Fibroblast of skin of back (primary cell): Measurements from ENCODE around the gene NUDT14.

Source experiments
- DNase-seq: peaks from one replicate; pipeline ENCODE4 v3.0.0-alpha.2; 2013

NUDT14 gene

DNA sequence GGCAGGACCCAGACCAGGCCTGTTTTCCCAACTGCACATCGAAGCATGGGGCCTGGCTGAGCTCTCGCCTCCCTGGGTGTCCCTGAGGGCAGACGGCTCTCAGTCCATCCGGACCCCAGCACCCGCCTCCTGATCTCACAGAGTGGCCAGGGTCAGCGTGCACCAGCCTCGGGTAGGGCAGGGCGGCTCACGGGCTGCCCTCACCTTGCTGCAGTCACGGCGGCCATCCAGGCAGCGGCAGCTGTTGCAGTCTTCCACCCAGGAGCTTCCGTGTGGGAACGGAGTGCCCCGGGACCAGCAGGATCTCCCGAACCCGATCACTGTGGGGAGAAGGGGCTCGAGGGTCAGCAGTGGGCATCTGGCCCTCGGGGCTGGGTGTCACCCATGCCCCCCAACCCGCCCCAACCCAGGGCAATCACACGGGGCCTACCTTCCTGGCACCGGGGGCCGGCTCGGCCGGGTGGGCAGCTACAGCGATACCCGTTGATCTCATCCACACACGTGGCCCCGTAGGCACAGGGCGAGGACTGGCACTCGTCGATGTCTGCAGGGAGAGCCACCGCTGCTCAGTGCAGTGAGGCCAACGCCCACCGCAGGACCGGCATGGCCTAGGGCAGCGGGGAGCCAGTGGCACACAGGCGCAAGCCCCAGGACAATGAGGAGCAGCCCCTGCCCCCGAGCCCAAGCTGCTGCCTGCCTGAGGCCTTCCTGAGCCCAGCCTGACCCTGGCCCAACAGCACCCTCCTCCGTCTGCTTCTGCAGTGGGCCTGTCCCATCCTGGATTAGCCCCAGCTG lies 34.7 kb downstream of the NUDT14 start:
- no peak for DNase-seq

DNA sequence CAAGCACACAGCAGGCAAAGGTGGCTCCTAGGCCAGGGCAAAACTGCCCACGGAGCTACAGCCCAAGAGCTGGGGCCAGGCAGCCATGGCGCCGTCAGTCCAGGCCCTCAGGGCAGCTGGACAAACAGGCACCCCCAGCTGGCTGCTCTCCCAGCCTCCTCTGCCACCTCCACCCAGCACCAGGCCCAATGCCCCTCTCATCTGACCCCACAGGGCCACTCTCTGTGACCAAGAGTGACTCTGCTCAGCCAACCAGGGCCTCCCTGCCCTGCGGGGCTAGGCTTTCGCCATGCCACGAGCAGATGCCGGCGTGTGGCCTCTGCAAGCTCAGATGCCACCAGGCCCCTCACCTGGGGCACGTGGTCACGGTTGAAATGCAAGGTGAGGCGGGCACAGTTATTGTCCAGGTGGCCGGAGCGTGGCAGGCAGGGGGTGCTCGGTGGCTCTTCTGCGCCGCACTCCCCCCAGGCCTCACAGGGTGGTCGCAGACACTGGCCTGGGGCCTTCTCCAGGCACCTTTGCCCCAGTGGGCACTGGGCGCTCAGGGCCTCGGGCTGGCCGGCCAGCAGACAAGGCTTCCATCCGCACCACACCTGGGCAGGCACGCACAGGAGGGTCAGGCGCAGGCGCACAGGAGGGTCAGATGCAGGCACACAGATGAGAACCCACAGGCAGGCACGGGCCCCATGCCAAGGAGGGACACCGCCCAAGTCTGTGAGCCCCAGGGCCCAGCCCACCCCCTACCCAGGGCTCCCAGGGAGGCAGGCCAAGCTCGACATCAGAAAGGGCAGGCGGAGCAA lies 35.5 kb downstream of the NUDT14 start:
- no peak for DNase-seq

DNA sequence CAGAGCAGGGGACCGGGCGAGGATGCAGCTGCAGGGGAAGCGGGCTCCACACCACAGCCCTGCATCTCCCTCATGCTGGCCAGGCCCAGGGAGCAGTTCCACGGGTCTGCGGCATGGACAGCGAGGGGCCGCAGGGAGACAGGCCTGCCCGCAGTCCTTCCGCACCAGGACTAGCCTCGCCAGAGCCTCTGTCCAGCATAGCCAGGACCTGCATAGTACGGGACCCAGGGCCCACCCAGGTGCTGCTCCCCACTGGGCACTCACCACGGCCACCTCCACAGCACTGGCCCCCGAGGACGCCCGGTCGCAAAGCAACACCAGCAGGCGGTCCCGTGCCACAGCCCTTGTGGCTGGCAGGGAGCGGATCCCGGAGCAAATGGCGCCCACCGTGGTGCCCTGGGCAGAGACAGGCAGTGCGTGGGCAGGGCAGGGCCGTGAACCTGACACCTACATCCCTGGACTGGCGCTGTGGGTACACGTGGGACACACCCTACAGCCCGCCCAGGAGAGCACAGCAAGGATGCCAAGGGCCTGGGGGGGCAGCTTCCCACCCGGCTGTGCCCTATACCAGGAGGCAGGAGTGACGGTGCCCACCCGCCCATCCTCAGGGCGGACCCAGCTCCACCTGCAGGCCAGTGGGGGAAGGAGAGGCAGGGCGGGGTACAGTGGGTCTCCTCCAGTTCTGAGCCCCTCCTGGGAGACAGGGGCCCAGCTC lies 36.3 kb downstream of the NUDT14 start:
- DNase-seq: no peak

DNA sequence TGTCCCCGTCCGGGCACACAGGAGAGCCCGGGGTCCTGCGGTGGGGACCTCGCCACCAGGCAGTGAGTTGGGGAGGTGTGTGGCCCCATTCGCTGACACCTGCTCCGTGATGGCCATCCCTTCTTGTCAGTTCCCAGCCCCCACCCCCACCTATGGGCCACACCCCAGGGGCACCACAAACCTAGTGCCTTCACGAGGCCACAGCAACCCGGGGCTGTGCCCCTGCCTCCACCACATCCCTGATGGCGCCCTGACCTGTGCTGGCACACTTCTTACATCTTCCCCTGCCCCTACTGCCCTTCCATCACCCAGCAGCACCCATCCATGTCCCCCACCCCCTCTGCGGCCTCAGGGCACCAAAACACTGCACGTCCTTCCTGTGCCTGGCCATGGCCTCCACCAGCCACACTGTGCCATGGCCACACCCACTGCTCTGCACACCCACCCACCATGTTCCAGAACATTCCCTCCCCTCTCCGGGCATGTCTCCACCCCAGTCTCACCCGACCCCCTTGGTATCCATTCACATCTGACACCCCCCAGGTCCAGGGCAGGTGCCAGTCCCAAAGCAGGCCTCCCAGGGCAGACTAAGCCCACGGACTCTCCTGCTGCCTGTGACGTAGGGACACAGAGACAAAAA lies 37.0 kb downstream of the NUDT14 start:
- no peak for DNase-seq

DNA sequence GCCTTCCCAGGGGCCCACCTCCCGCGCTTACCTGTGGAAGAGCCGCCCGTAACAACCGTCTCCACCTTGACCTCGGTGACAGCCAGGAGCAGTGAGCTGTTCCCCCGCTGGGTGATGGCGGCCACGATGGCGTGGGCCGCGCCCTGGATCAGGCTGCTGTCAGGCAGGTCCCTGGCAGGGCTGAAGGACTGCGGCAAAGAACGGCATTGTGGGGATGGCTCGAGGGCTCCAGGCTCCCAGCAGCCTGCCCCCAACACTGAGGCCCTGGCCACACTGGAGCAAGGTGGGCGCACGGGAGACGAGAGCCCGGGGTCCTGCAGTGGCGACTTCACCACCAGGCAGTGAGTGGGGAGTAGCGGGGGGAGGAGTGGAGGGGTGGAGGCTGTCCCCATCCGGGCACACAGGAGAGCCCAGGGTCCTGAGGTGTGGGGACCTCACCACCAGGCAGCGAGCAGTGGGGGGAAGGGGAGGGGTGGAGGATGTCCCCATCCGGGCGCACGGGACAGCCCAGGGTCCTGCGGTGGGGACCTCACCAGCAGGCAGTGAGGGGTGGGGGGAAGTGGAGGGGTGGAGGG lies 37.6 kb downstream of the NUDT14 start:
- no peak for DNase-seq

DNA sequence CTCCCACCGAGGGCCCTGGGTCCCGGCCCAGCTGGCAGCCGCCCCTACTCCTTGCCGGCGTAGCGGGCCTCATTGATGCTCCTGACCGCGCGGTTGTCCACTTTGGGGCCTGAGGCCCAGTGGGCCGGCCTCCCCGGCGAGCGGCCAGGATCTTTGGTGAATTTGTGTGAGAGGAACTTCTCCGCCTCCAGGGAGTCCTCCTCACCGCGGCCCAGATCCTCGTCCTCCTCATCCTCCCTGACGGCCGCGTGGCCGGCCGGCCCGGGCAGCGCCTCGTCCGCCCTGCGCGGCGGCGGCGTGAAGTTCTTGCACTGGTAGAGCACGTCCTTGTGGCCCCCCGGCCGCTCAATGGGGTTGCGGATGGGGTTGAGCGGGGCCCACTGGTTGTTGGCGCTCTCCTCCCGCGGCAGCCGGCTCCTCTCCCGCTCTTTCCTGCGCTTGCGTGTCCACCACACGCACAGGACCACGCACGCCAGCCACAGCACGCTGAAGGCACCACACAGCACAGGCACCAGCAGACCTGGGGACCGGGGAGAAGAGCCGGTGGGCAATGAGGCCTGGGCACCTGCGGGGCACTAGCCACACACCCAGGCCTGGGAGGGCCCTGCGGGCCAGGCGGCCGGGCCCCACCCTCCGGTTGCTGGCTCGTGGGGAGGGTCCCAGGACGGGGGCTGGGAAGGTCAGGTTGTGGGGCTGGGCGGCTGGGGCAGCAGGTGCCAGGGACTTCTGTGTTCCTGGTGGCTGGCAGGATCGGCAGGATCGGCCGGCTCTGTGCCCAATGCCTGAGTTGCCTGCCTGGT lies 38.3 kb downstream of the NUDT14 start:
- no peak for DNase-seq

DNA sequence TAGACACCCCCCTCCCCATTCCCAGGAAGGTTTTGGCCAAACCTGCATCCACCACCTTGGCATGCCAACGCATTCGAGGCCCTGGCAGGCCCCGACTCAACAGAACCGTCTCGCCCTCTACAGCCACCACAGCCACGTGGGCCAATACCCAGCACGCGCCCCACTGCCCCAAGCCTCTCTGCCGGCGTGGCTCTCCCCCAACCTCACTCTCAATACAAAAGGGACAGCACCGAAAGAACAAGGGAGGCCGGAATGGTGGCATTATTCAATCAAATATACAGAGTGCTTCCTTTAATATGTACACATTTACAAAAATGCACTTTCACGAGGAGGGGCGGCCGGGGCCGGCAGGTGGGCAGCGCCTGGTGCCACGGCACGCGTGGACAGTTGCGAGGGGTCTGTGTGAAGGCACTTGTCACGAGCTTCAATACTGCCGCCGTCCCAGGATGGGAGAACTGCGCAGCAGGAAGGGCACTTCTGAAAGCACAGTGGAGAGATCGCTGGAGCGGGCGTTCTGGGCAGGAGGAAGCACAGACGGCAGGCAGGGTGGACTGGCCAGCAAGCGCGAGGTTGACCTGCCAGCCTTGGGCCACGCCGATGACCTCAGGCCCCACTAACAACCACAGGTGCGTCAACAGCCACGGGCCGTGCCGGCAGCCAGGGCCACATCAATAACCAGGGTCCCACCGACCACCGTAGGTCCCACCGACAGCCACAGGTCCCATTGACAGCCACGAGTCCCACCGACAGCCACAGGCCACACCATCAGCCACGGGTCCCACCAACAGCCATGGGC lies 39.4 kb downstream of the NUDT14 start:
- no peak for DNase-seq

DNA sequence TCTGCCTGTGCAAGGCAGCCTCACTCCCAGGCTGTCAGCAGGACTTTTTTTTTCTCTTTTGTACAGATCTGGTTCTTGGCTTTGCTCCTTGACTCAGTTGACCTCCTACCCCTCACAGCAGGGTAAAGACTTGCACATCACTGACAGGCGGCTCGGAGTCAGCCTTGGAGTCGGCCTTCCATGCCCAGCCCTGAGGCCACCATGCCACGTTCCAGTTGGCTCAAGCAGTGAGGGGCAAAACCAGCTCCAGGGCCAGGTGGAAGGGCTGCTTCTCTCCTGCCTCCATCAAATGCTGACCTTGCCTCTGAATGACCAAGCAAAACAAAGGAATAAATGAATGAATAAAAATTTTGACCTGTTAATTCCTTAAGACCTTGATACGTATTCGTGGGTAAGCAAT lies 40.1 kb downstream of the NUDT14 start:
- DNase-seq: no peak

DNA sequence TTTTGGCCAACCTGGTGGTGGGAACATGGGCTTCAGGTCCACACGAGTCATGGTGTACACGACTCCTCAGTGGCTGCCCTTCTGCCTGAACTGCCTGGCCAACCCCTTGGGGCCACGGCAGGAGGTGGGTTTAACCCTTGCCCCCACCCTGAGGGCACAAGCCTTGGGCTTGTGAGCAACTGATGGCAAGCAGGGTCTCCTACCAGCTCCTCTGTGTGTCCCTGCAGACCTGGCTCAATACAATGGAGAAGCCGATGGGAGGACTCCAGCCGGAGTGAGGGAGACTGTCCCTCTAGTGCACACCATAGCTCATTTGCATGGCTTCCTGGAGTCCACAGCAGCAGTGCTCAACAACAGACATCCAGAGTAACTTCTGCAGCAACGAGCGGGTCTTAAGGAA lies 40.5 kb downstream of the NUDT14 start:
- no peak for DNase-seq

DNA sequence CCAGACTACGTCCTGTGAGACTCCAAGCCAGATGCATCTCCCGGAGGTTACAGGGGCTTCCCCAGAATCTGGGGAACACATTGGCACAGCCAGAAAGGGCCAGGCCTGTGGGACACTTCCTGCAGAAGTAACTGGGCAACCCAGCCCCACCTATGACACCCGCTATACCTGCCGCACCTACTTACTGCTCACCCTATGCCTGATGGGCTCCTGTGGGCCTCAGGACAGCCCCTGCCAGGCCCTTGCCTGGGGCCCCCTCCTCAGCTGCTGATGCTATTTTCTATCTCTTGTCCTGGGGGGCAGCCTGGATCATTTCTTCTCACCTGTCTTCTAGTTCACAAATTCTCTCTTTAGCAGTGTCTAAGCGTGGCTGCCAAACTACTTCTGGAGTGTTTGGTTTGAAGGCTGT lies 41.3 kb downstream of the NUDT14 start:
- DNase-seq: no peak

DNA sequence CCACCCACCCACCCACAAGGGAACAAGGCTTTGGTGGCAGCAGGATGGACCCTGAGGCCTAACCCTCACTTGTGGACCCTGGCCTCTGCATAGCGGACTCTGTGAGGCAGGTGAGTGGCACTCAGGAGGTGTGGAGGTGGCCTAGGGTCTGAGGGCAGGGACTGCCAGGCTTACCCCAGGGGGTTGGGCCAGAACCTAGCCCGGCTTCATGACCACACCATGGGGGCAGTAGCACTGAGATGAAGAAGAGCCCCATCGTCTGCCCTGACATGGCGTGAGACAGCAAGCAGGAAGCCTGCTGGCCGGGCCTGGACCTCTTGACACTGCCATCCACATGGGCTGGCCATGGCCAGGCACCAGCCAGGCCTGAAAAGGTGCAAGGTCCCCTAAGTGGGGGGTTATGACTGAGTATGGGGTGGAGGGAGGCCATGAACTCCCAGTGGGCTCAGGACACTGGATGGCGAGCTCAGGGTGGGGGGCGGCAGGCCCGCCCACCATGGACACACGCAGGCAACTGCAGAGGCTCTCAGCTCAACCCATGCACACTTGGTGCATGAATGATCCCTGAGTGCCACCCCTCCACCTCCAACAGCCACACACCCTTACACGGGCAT lies 41.8 kb downstream of the NUDT14 start:
- DNase-seq: no peak

DNA sequence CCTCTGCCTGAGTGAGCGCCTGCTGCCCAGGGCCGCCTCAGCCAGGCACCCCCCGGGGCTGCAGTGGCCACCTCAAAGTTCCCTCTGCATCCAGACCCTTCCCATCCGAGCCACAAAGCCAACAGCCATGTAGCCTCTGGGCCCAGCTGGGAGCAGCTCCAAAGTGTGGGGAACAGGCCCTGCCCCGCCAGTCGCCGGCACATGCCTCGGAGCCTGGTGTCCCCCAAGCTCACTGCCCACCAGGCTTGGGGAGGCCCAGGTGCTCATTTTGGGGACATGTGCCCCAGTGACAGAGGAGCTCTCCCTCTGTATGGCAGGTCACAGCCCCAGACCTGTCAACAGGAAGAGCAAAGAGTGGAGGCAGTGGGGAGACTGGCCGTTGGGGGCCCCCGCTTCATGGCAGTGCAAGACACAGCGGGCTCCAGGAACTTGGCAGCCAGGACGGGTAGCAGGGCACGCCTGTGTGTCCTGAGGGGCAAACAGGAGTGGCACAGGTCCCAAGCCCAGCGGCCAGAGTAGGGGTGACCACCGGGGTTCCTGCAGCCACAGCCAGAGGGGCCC lies 42.5 kb downstream of the NUDT14 start:
- DNase-seq: no peak

DNA sequence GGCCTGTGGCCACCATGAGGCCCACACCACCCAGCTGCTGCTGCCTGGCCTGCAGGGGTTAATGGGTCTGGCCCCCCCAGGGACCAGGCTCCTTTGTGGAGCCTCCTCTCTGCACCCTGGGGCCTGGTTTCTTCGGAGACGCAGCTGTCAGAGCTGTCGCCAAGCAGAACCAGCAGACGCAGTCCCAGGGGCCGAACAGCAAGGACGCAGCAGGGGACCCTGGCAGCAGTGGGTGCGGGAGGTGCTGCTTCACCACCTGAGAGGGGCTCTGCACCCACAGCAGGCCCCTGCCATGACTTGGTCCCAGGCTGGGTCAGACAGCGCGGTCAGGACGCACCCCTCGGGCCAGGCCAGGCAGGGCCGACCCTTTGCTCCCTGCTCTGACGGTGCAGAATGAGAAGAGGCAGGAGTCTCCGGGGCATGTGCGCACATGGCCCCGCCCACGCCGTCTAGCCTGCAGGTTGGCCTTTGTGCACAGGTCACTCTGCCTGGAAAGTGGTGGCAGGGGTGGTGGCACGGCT lies 43.0 kb downstream of the NUDT14 start:
- no peak for DNase-seq

DNA sequence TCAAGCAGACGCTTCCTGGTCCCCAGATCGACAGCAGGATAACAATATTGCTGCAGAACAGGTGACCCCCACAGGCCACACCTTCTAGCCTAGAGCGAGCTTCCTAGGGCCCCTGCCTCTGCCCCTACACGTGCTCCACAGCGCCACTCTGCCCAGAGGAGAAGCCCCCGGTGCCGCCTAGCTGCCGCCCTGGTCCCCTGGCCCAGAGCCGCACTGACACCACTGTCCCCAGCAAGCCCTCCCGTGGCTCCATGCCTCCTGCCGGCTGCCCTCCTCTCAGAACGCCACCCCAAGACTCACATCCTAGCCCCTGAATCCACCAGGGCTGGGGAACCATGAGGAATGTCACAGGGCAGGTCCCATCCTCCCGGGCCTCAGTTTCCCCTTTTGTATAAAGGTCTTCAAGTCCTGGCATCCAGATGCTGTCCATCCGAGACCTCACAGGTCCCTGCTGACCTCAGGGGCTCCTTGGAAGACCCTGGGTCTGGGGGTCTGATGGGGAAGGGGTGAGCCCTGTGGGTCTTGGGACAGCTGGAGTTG lies 43.6 kb downstream of the NUDT14 start:
- DNase-seq: no peak

DNA sequence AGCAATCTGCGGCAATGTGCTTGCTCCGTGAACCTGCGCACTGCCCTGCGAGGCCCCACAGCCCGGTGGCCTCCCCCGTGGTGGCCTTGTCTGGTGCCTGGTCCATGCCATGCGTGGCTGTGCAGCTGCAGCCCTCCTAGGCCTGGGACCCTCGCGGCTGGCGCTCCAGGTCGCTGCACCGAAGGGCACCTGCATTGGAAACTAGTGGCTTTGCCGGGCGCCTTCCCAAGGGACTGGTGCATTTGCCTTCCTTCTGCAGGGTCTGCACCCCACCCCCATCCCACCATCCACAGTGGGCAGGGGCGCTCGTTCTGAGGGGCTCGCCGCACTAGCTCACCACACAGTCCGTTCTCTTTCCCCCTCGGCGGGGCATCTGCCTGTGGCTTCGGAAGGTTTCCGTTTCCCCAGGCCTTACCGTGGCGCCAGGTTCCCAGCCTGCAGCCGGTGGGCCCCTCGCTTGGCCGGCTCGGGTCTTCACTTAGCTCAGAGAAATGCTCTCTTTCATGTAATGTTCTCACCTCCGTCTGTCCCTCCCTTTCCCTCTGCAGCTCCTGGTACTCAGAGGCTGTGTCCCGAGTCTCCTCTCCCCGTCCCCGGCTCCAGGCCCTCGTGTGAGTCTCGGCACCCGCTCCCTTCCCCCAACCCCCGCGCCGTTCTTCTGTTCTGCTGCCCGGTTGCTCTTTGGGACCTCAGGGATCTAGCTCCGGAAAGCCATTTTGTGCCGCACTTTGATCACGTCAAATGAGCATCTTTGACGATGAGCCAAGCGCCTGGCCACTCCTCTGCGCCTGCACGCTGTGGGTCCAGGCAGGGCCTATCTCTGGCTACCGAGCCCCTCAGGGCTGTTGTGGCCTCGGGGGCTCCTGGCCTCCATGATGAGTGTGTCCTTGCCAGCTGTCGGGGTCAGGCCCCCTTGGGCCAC lies 44.5 kb downstream of the NUDT14 start:
- DNase-seq: no peak

DNA sequence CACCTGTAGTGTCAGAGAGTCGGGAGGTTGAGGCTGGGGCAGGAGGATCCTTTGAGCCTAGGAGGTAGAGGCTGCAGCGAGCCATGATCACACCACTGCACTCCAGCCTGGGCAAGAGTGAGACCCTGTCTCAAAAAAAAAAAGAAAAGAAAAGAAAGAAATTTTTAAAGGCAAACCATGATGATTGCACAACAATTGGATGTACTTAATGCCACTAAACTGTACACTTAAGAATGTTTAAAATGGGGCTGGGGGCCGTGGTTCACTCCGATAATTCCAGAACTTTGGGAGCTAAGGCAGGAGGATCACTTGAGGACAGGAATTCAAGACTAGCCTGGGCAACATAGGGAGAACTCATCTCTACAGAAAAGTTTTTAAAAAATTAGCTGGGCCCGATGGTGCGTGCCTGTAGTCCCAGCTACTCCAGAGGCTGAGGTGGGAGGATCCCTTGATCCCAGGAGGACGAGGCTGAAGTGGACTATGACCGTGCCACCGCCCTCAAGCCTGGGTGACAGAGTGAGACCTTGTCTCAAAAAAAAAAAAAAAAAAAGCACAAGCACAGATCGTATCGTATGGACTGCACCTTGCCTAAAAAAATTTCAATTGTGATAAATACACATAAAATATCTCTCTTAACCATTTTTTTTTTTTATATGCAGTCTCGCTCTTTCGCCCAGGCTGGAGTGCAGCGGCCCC lies 45.3 kb downstream of the NUDT14 start:
- no peak for DNase-seq

DNA sequence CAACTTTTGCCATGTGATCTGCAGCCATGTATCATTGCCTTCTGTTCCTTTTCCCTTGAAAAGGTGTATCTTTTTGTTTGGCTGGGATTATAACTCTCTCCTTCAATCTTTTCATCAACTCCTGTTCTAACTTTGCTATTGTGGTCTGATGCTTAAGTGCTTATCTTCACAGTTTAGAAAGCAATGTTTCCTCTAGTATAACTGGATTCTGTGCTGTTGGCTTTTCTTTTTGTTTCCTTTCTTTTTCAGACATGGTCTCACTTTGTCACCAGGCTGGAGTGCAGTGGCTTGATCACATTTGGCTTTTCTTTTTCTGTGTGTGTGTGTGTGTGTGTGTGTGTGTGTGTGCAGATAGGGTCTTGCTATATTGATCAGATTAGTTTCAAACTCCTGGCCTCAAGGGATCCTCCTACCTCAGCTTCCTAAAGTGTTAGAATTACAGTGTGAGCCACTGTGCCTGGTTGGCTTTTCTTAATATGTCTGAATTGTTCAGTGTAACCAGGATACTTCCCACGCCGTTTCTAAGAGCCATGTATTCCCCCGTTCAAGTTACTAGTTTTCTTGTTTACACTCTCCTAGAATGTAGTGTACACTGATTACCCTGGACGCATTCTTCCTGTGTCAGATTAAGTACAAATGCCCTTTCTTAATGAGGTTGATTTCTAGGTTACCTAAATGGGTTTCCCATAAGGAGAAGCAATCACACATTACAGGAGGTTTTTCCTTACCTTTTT lies 48.0 kb downstream of the NUDT14 start:
- no peak for DNase-seq
